Testis (tissue), 2 donors: ENCODE results near the gene ABHD17A.
"Not testable (repeated sequence)": the region's sequence is repeated elsewhere in the genome, so short reads cannot be mapped to it uniquely, and the experiment has no call there.

ENCODE experiments used
- CTCF ChIP-seq, 3 experiments: fragments of 450-650 bp in 2 of 3; fragments of 200-600 bp in 1 of 3; sonication (generic) in 1 of 3; IDR thresholded peaks; one replicate each; pipeline ENCODE4 v1.5.1; 2016 to 2019; ENCODE audit warnings: antibody characterized with exemption in 3 of 3, mild to moderate bottlenecking in 2 of 3, moderate library complexity in 1 of 3
- POLR2A ChIP-seq: fragments of 450-650 bp; IDR thresholded peaks from one replicate; pipeline ENCODE4 v1.6.1; 2017; ENCODE audit warnings: antibody characterized with exemption, mild to moderate bottlenecking, moderate library complexity

- TF ChIP-seq CTCF (IDR thresholded peaks at IDR 0.05); POLR2A: not testable (repeated sequence)
Measured at GRCh38 chr19:1876496-1877279, 8.6 kb downstream of the ABHD17A start.
